ENCODE measurements around the gene DAB2.

The DAB2 gene

DNA sequence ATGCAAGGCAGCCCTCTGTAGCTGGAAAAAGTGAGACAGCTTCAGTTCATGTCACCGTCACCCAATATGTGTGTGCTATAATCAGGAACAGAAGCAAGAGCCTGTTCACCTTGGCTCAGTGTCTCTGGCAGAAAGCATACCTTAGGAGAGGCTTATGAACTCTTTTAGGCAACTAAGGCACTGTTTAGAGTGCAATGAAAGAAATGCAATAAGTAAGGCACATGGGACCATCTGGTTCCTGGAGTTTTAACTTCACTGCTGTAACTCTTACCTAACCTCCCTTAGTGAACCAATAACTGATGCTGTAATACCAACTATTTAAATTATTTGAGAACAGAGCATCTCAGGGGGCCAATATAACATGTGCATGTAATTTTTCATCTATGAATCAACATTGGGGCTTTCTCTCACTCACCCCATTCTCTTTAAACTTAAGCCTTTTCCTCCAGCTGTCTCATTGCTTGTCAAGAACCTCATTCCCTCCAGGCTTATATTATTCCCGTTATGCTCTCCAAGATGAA lies 92.9 kb downstream of the DAB2 start:
- no peak for DNase-seq

DNA sequence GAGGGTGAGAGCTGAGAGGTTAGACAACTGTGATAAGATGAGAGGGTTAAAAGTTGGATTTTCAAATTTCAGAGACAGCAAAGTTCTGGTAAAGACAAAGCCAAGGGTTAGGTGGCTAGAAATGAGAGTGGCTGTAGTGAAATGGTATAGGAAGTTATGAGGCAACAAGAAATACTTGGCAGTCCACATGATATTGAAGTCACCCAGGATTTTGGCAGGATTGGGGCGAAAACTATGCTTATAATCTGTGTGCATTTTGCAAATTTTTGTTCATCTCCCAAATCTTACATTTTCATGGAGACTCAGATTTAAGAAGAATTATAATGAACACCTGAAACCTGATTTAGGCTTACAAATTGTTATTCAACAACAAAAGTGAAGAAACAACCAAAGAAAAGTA lies 96.0 kb downstream of the DAB2 start:
- DNase-seq = no peak

DNA sequence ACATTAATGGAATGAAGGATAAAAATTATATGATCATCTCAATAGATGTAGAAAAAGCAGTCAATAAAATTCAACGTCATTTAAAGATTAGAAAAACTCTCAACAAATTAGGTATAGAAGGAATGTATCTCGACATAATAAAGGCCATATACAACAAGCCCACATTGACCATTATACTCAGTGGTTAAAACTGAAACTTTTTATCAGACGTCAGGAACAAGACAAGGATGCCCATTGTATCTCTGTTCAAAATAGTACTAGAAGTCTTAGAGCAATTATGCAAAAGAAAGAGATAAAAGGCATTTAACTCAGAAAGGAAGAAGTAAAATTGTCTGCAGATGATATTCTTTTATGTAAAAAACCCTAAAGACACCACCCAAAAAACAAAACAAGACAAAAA lies 101.2 kb downstream of the DAB2 start:
- DNase-seq = no peak

All from activated CD4-positive, alpha-beta T cell treated with anti-CD3 and anti-CD28 coated beads, Interleukin-2, Interleukin-6, amounts not matched to agents 100 ng/mL and 50 ng/mL, durations not matched to agents 16 hours and 8 hours (primary cell).